Measurements from ENCODE around the gene CTNNBL1.

- TF ChIP-seq, protein P1, sequence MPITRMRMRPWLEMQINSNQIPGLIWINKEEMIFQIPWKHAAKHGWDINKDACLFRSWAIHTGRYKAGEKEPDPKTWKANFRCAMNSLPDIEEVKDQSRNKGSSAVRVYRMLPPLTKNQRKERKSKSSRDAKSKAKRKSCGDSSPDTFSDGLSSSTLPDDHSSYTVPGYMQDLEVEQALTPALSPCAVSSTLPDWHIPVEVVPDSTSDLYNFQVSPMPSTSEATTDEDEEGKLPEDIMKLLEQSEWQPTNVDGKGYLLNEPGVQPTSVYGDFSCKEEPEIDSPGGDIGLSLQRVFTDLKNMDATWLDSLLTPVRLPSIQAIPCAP (CRISPR knock-in tag; IDR thresholded peaks at IDR 0.05), result no peak
- TF ChIP-seq CTCF (IDR thresholded peaks at IDR 0.05), result no peak
- TF ChIP-seq GABPB1 (CRISPR knock-in tag; IDR thresholded peaks at IDR 0.05), result no peak
- no peak for TF ChIP-seq ZSCAN18 (CRISPR knock-in tag; IDR thresholded peaks at IDR 0.05)
- no peak for TF ChIP-seq ZNF232 (CRISPR knock-in tag; IDR thresholded peaks at IDR 0.05)
- no peak for TF ChIP-seq TEAD4 (CRISPR knock-in tag; IDR thresholded peaks at IDR 0.05)
- TF ChIP-seq, protein P2, sequence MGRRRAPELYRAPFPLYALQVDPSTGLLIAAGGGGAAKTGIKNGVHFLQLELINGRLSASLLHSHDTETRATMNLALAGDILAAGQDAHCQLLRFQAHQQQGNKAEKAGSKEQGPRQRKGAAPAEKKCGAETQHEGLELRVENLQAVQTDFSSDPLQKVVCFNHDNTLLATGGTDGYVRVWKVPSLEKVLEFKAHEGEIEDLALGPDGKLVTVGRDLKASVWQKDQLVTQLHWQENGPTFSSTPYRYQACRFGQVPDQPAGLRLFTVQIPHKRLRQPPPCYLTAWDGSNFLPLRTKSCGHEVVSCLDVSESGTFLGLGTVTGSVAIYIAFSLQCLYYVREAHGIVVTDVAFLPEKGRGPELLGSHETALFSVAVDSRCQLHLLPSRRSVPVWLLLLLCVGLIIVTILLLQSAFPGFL (CRISPR knock-in tag; IDR thresholded peaks at IDR 0.05; ENCODE audit: borderline replicate concordance), result no peak
Measured at GRCh38 chr20:37896932-37897548, 203.2 kb downstream of the CTNNBL1 start.
